Retinal pigment epithelial cell (primary cell): ENCODE results near the gene SOD2.
A peak's percentile ranks its signal among the peaks of the same experiment; 100 is the strongest.
"Not testable (repeated sequence)": the region's sequence is repeated elsewhere in the genome, so short reads cannot be mapped to it uniquely, and the experiment has no call there.

Experiments used
- DNase-seq: peaks from one replicate; pipeline ENCODE4 v3.0.0-alpha.2; 2010; ENCODE audit warnings: low read depth
- H3K4me3 ChIP-seq: 2 replicates; pipeline ENCODE4 v1.5.1; 2011; ENCODE audit warnings: mild to moderate bottlenecking, low read length, control low read depth, moderate library complexity
- CTCF ChIP-seq: conservative IDR thresholded peaks from 2 replicates; pipeline ENCODE4 v1.5.1; 2011; ENCODE audit warnings: low read depth, low read length, control low read depth, inconsistent platforms

The SOD2 gene

DNA sequence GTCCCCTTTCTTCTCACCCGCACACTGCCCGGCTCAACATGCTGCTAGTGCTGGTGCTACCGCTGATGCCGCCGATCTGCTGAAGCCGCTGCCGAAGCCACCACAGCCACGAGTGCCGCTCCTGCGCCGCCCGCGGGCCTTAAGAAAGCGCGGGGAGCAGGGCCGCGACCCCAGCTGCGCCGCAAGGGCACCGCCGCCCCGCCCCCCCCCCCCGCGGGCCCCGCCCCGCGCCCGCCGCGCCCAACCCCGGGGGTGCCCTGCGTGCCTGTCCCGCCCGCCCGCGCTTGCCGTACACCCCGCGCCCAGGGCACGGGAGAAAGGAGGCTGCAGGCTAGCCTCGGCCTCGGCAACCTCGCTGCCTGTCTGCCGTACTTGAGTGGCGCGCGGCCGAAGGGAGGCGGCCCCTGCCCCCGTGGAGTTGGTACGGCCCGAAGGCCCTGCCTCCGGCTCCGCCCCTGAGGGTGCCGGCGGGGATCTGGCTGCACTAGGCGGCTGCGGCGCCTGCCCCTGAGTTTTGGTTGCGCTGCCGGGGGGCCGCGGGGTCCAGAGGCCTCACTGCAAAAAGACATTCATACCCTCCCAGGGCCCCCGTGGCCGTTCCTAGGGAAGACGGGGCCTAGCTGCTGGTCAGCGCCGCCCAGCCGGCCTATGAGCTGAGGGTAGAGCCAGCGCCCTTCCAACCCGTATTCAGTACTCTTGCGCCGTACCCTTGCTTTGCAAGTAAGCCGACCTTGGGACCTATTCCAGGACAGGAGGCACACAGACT lies at the start of gene SOD2:
Gene SOD2 (minus strand): TSS at position 114 of the 766 bp plus-strand sequence. CDS start 74 bp downstream, at position 40.
- no peak for TF ChIP-seq CTCF
- peak; percentile 55 for DNase-seq
- H3K4me3 ChIP-seq = peak within 1 kb of the TSS; percentile 60

GRCh38 chr6:159742165-159742564 lies 49.1 kb upstream of the SOD2 start:
- no peak for TF ChIP-seq CTCF
- DNase-seq = no peak
- H3K4me3 ChIP-seq = no peak overlapping the region

GRCh38 chr6:159739341-159739740 lies 46.3 kb upstream of the SOD2 start:
- TF ChIP-seq CTCF = no peak
- H3K4me3 ChIP-seq = no peak overlapping the region
- DNase-seq = no peak

GRCh38 chr6:159736908-159737307 lies 43.9 kb upstream of the SOD2 start:
- no peak for DNase-seq
- no peak overlapping the region for H3K4me3 ChIP-seq
- TF ChIP-seq CTCF = no peak

GRCh38 chr6:159733395-159733794 lies 40.4 kb upstream of the SOD2 start:
- H3K4me3 ChIP-seq = not testable (repeated sequence)

GRCh38 chr6:159732550-159732949 lies 39.5 kb upstream of the SOD2 start:
- DNase-seq, H3K4me3 ChIP-seq: not testable (repeated sequence)

More at GRCh38 chr6:159733395-159733794, 40.4 kb upstream of the SOD2 start:
- not testable (repeated sequence) for DNase-seq

DNA sequence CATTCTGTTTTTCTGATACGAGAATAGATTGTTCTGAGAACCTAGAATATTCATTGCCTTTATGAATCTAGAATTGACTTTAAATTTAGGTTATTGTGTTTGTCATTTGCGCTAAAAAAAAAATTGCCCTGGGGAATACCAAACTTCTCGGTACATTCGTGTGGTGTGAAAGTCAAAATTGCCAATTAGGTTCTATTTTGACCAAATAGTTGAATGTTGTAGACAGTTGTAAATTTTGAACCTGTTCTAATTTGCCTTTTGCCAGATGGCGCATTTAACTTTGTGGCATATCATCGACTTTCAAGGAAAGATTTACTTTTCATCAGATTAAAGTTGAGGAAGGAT lies 37.3 kb upstream of the SOD2 start:
- no peak for DNase-seq
- H3K4me3 ChIP-seq = no peak overlapping the region
- TF ChIP-seq CTCF = no peak

GRCh38 chr6:159729598-159730331 lies 36.7 kb upstream of the SOD2 start:
- no peak for TF ChIP-seq CTCF
- no peak for DNase-seq
- peak overlapping the region; percentile 79 for H3K4me3 ChIP-seq
